WTC11 (cell line): ENCODE data around the gene SLC12A9. TPM values are rescaled to one million over a fixed set of nuclear protein-coding genes. Genes with fewer than 3 reads are reported as not detected.

Experiments
- ATAC-seq: fragments of 200-7000 bp; cut with Tn5 transposase; 2 replicates; pipeline ENCODE4 v1.10.0; 2021; ENCODE audit warnings: mild to moderate bottlenecking, moderate library complexity
- CTCF ChIA-PET: fragments of 300-600 bp; sonication (Branson Sonifier 250); formaldehyde crosslinking; loops from one replicate; lab custom pipeline; 2021; ENCODE audit warnings: antibody characterized with exemption; lab: Charles Lee
- POLR2A ChIA-PET: fragments of 350-600 bp; sonication (Branson Sonifier 250); formaldehyde crosslinking; loops from one replicate; lab custom pipeline; 2021; ENCODE audit warnings: antibody characterized with exemption; lab: Charles Lee
- DNase-seq: peaks from one replicate; pipeline ENCODE4 v3.0.0; 2021; ENCODE audit warnings: low spot score
- H3K27ac Mint-ChIP-seq: 2 replicates; pipeline ENCODE4 v1.8.0; 2021; ENCODE audit warnings: mixed read lengths
- H3K27me3 Mint-ChIP-seq: 2 replicates; pipeline ENCODE4 v1.8.0; 2021; ENCODE audit warnings: low read depth, mild to moderate bottlenecking, moderate library complexity, mixed read lengths
- H3K36me3 Mint-ChIP-seq: 2 replicates; pipeline ENCODE4 v1.8.0; 2021; ENCODE audit warnings: mixed read lengths
- H3K4me1 Mint-ChIP-seq: 2 replicates; pipeline ENCODE4 v1.8.0; 2022; ENCODE audit warnings: mixed read lengths
- H3K4me3 Mint-ChIP-seq: 2 replicates; pipeline ENCODE4 v1.8.0; 2021; ENCODE audit warnings: mild to moderate bottlenecking, moderate library complexity, mixed read lengths
- H3K9me3 Mint-ChIP-seq: 2 replicates; pipeline ENCODE4 v1.8.0; 2021; ENCODE audit warnings: mixed read lengths
- ARID4B ChIP-seq: sonication (generic); formaldehyde crosslinking; IDR thresholded peaks from 2 replicates; pipeline ENCODE4 v1.8.0; 2023; ENCODE audit warnings: missing genetic modification reagents, mild to moderate bottlenecking, borderline replicate concordance
- ATF1 ChIP-seq: sonication (generic); formaldehyde crosslinking; IDR thresholded peaks from 2 replicates; pipeline ENCODE4 v1.8.1; 2023; ENCODE audit warnings: mild to moderate bottlenecking, moderate library complexity, missing genetic modification reagents
- CREB1 ChIP-seq: sonication (generic); formaldehyde crosslinking; IDR thresholded peaks from 2 replicates; pipeline ENCODE4 v1.8.0; 2023; ENCODE audit warnings: mild to moderate bottlenecking, missing genetic modification reagents
- ESRRA ChIP-seq: sonication (generic); formaldehyde crosslinking; IDR thresholded peaks from 2 replicates; pipeline ENCODE4 v1.8.1; 2022; ENCODE audit warnings: mild to moderate bottlenecking, missing genetic modification reagents, borderline replicate concordance
- FOXJ3 ChIP-seq: sonication (generic); formaldehyde crosslinking; IDR thresholded peaks from 2 replicates; pipeline ENCODE4 v1.9.0; 2021; ENCODE audit warnings: missing genetic modification reagents, mild to moderate bottlenecking, borderline replicate concordance
- FOXK1 ChIP-seq: sonication (generic); formaldehyde crosslinking; IDR thresholded peaks from 2 replicates; pipeline ENCODE4 v1.8.0; 2022; ENCODE audit warnings: mild to moderate bottlenecking, moderate library complexity, missing genetic modification reagents
- GABPB1 ChIP-seq: sonication (generic); formaldehyde crosslinking; IDR thresholded peaks from 2 replicates; pipeline ENCODE4 v1.8.1; 2023; ENCODE audit warnings: mild to moderate bottlenecking, missing genetic modification reagents
- GRHL2 ChIP-seq: fragments of 250-450 bp; sonication (Bioruptor Pico); IDR thresholded peaks from 2 replicates; pipeline ENCODE4 v1.8.0; 2022; ENCODE audit warnings: mild to moderate bottlenecking, moderate library complexity; ENCODE audit not compliant: insufficient replicate concordance, severe bottlenecking
- JAZF1 ChIP-seq: fragments of 250-450 bp; sonication (Bioruptor Pico); IDR thresholded peaks from 2 replicates; pipeline ENCODE4 v1.9.0; 2021; ENCODE audit warnings: moderate library complexity, mild to moderate bottlenecking, inconsistent platforms
- MYBL2 ChIP-seq: sonication (generic); formaldehyde crosslinking; IDR thresholded peaks from 2 replicates; pipeline ENCODE4 v1.8.1; 2023; ENCODE audit warnings: mild to moderate bottlenecking, moderate library complexity, missing genetic modification reagents
- NFE2L1 ChIP-seq: sonication (generic); formaldehyde crosslinking; IDR thresholded peaks from 2 replicates; pipeline ENCODE4 v1.8.1; 2023; ENCODE audit warnings: missing genetic modification reagents
- NR3C1 ChIP-seq: sonication (generic); formaldehyde crosslinking; conservative IDR thresholded peaks from 2 replicates; pipeline ENCODE4 v1.8.1; 2023; ENCODE audit warnings: low read depth, mild to moderate bottlenecking, missing genetic modification reagents
- PRRX2 ChIP-seq: fragments of 250-450 bp; sonication (Bioruptor Pico); IDR thresholded peaks from 2 replicates; pipeline ENCODE4 v1.8.0; 2021; ENCODE audit warnings: mild to moderate bottlenecking
- SMAD4 ChIP-seq: sonication (generic); formaldehyde crosslinking; IDR thresholded peaks from 2 replicates; pipeline ENCODE4 v1.8.0; 2022; ENCODE audit warnings: mild to moderate bottlenecking, missing genetic modification reagents
- SP1 ChIP-seq: sonication (generic); formaldehyde crosslinking; conservative IDR thresholded peaks from 2 replicates; pipeline ENCODE4 v1.8.1; 2022; ENCODE audit warnings: missing genetic modification reagents
- ZNF138 ChIP-seq: sonication (generic); formaldehyde crosslinking; conservative IDR thresholded peaks from 2 replicates; pipeline ENCODE4 v1.8.1; 2022; ENCODE audit warnings: mild to moderate bottlenecking, moderate library complexity, missing genetic modification reagents
- ZNF416 ChIP-seq: fragments of 250-450 bp; sonication (Bioruptor Pico); IDR thresholded peaks from 2 replicates; pipeline ENCODE4 v1.9.0; 2021; ENCODE audit warnings: mild to moderate bottlenecking, inconsistent platforms
- ZNF423 ChIP-seq: fragments of 250-450 bp; sonication (Bioruptor Pico); IDR thresholded peaks from 2 replicates; pipeline ENCODE4 v2.1.2; 2022; ENCODE audit warnings: mild to moderate bottlenecking, moderate library complexity
- ZNF425 ChIP-seq: fragments of 250-450 bp; sonication (Bioruptor Pico); conservative IDR thresholded peaks from 2 replicates; pipeline ENCODE4 v1.9.0; 2021; ENCODE audit warnings: mild to moderate bottlenecking
- total RNA-seq: library from RNA; stranded (reverse); gene quantifications from 3 replicates; pipeline ENCODE4 v1.2.3, GENCODE V29; 2021
- TF ChIP-seq, protein P1 (sequence below): sonication (generic); formaldehyde crosslinking; conservative IDR thresholded peaks from 2 replicates; pipeline ENCODE4 v1.8.1; 2023; ENCODE audit warnings: mild to moderate bottlenecking, low read depth, missing genetic modification reagents, moderate library complexity
- TF ChIP-seq, protein P2 (sequence below): fragments of 250-450 bp; sonication (Bioruptor Pico); IDR thresholded peaks from 2 replicates; pipeline ENCODE4 v1.9.0; 2021; ENCODE audit warnings: mild to moderate bottlenecking

Gene SLC12A9
- total RNA-seq, 1 experiment from 2014 or later, result 39.3 TPM

DNA sequence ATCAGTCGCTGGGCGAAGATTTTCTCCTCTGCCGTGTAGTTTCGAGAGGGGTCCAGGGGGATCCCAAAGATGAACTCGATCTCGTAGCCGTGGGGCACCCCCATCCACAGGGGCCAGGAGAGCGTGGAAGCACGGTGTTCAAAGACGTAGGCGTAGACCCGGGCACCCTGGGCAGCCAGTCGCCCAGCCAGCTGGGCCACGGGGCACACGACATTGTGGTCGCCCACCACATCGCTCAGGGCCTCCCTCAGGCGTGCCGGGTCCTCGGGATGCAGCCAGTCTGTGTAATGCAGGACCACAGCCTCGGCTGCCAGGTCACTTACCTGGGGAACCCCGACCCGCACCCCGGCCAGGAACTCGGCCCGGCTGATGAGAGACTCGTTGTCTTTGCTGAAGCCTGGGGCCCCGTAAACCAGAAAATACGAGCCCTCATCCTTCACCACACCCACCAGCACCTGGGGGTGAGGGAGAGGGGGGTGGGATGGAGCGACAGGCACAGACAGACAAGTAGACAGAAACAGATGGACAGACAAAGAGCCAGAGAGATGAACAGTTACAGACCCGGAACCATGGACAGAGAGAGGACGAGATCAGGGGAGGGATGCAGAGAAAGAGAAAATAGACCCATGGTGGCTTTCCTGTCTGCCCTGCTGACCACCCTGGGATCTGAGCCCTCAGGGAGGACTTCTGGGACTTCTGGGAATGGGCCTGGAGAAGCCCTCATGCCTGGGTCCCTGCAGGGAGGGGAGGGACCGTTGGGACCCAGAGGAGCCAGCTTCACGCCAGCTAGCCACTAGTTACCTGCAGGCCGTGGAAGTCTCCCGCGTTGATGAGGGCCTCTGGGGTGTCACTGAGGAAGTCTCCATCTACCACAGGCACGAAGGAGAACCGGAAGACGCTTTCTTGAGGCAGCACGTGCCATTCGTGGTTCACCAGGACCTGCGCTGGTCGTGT is 40.1 kb downstream of the SLC12A9 start:
- DNase-seq, result no peak
- Mint-ChIP-seq H3K4me3 (peak overlapping the region; percentile 6), H3K36me3 (peaks cover 10% of the 10 kb centered on the region)

GRCh38 chr7:100893318-100893895 is 40.9 kb downstream of the SLC12A9 start:
- H3K27ac Mint-ChIP-seq, result no peak overlapping the region
- H3K36me3 Mint-ChIP-seq, result peaks cover 3% of the 10 kb centered on the region
- H3K4me3 Mint-ChIP-seq, result peak overlapping the region; percentile 8; the same call in 1 of the 2 replicates
- H3K27me3 Mint-ChIP-seq, result peaks cover 29% of the 10 kb centered on the region
- ATAC-seq (no peak), DNase-seq (no peak)
- CTCF ChIA-PET, result interaction anchor here (0.6 to 3.2 kb wide), 9 partner anchors 58 to 324 kb away, joined by 3 to 30 read pairs (median 8); partner anchors contain the start of genes MUC3A, PLOD3, POP7 and ZNHIT1
- POLR2A ChIA-PET, result no interaction called here
- H3K4me1 Mint-ChIP-seq, result peaks cover 35% of the 10 kb centered on the region
- no peaks in the 10 kb centered on the region for H3K9me3 Mint-ChIP-seq
- TF ChIP-seq ATF1, result no peak
- TF ChIP-seq MYBL2 (CRISPR knock-in tag), result no peak
- TF ChIP-seq PRRX2 (CRISPR knock-in tag), result no peak
- no peak for TF ChIP-seq ZNF138
- no peak for TF ChIP-seq FOXJ3
- TF ChIP-seq CREB1 (CRISPR knock-in tag), result no peak
- no peak for TF ChIP-seq ARID4B (CRISPR knock-in tag)
- no peak for TF ChIP-seq SMAD4 (CRISPR knock-in tag)
- no peak for TF ChIP-seq ZNF423

More for the DNA sequence above, 40.1 kb downstream of the SLC12A9 start:
- ChIA-PET CTCF (interaction anchor here (1.2 to 3.2 kb wide), 3 partner anchors 58 to 73 kb away, joined by 3 to 30 read pairs (median 10); partner anchors contain the start of gene MUC3A), POLR2A (no interaction called here)
- peaks cover 24% of the 10 kb centered on the region for H3K27me3 Mint-ChIP-seq
- no peak for TF ChIP-seq FOXK1 (CRISPR knock-in tag)
- TF ChIP-seq GABPB1 (CRISPR knock-in tag), result no peak
- TF ChIP-seq ESRRA (CRISPR knock-in tag), result no peak
- TF ChIP-seq ZNF416 (CRISPR knock-in tag), result no peak
- TF ChIP-seq JAZF1 (CRISPR knock-in tag), result no peak
- TF ChIP-seq ZNF138, result no peak
- TF ChIP-seq GRHL2 (CRISPR knock-in tag), result no peak
- TF ChIP-seq, protein P1, sequence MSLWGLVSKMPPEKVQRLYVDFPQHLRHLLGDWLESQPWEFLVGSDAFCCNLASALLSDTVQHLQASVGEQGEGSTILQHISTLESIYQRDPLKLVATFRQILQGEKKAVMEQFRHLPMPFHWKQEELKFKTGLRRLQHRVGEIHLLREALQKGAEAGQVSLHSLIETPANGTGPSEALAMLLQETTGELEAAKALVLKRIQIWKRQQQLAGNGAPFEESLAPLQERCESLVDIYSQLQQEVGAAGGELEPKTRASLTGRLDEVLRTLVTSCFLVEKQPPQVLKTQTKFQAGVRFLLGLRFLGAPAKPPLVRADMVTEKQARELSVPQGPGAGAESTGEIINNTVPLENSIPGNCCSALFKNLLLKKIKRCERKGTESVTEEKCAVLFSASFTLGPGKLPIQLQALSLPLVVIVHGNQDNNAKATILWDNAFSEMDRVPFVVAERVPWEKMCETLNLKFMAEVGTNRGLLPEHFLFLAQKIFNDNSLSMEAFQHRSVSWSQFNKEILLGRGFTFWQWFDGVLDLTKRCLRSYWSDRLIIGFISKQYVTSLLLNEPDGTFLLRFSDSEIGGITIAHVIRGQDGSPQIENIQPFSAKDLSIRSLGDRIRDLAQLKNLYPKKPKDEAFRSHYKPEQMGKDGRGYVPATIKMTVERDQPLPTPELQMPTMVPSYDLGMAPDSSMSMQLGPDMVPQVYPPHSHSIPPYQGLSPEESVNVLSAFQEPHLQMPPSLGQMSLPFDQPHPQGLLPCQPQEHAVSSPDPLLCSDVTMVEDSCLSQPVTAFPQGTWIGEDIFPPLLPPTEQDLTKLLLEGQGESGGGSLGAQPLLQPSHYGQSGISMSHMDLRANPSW (CRISPR knock-in tag), result no peak
- no peak for TF ChIP-seq ZNF425 (CRISPR knock-in tag)
- no peak for TF ChIP-seq SP1 (CRISPR knock-in tag)
- no peak for TF ChIP-seq NR3C1 (CRISPR knock-in tag)
- TF ChIP-seq, protein P2, sequence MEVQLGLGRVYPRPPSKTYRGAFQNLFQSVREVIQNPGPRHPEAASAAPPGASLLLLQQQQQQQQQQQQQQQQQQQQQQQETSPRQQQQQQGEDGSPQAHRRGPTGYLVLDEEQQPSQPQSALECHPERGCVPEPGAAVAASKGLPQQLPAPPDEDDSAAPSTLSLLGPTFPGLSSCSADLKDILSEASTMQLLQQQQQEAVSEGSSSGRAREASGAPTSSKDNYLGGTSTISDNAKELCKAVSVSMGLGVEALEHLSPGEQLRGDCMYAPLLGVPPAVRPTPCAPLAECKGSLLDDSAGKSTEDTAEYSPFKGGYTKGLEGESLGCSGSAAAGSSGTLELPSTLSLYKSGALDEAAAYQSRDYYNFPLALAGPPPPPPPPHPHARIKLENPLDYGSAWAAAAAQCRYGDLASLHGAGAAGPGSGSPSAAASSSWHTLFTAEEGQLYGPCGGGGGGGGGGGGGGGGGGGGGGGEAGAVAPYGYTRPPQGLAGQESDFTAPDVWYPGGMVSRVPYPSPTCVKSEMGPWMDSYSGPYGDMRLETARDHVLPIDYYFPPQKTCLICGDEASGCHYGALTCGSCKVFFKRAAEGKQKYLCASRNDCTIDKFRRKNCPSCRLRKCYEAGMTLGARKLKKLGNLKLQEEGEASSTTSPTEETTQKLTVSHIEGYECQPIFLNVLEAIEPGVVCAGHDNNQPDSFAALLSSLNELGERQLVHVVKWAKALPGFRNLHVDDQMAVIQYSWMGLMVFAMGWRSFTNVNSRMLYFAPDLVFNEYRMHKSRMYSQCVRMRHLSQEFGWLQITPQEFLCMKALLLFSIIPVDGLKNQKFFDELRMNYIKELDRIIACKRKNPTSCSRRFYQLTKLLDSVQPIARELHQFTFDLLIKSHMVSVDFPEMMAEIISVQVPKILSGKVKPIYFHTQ (CRISPR knock-in tag), result no peak
- TF ChIP-seq NFE2L1 (CRISPR knock-in tag), result no peak
- H3K27ac Mint-ChIP-seq, result no peak overlapping the region
- H3K4me1 Mint-ChIP-seq, result peaks cover 38% of the 10 kb centered on the region
- ATAC-seq, result no peak
- H3K9me3 Mint-ChIP-seq, result no peaks in the 10 kb centered on the region
